Skin epidermis (tissue), 12 donors: ENCODE data around the gene TTLL5.
A peak's percentile ranks its signal among the peaks of the same experiment; 100 is the strongest.
"Not testable (repeated sequence)": the region's sequence is repeated elsewhere in the genome, so short reads cannot be mapped to it uniquely, and the experiment has no call there.

Experiments used
- H3K27ac ChIP-seq, 21 experiments: fragments of 200-600 bp; sonication (generic) in 11 of 21; one replicate each; pipeline ENCODE4 v1.5.0; 2020; ENCODE audit warnings: mild to moderate bottlenecking in 3 of 21, inconsistent platforms in 2 of 21, moderate library complexity in 2 of 21
- H3K4me3 ChIP-seq, 7 experiments: fragments of 200-600 bp; sonication (generic) in 2 of 7; one replicate each; pipeline ENCODE4 v1.5.0; 2020; ENCODE audit warnings: inconsistent platforms in 2 of 7, mild to moderate bottlenecking in 2 of 7, moderate library complexity in 1 of 7

Gene TTLL5

GRCh38 chr14:75920421-75920820, 259.4 kb downstream of the TTLL5 start:
- H3K4me3 ChIP-seq, H3K27ac ChIP-seq: not testable (repeated sequence)

GRCh38 chr14:75925141-75925840, 264.2 kb downstream of the TTLL5 start:
- not testable (repeated sequence) for H3K27ac ChIP-seq, H3K4me3 ChIP-seq

- Histone ChIP-seq H3K27ac (no peak overlapping the region), H3K4me3 (no peak overlapping the region)
Measured at GRCh38 chr14:75926431-75927115, 265.5 kb downstream of the TTLL5 start.

- no peak overlapping the region for H3K4me3 ChIP-seq
- no peak overlapping the region for H3K27ac ChIP-seq
Measured at GRCh38 chr14:75927564-75928087, 266.6 kb downstream of the TTLL5 start.

- Histone ChIP-seq H3K4me3 (no peak overlapping the region), H3K27ac (peak overlapping the region in 1 of 21 experiments; percentile 6)
Measured at GRCh38 chr14:75928690-75929181, 267.7 kb downstream of the TTLL5 start.

GRCh38 chr14:75933712-75934296, 272.8 kb downstream of the TTLL5 start:
- no peak overlapping the region for H3K27ac ChIP-seq
- no peak overlapping the region for H3K4me3 ChIP-seq

- Histone ChIP-seq H3K27ac (no peak overlapping the region), H3K4me3 (no peak overlapping the region)
Measured at GRCh38 chr14:75934998-75935628, 274.1 kb downstream of the TTLL5 start.

- Histone ChIP-seq H3K27ac (no peak overlapping the region), H3K4me3 (no peak overlapping the region)
Measured at GRCh38 chr14:75939200-75939599, 278.2 kb downstream of the TTLL5 start.

GRCh38 chr14:75941030-75941429, 280.0 kb downstream of the TTLL5 start:
- H3K27ac ChIP-seq = no peak overlapping the region

GRCh38 chr14:75944607-75945241, 283.7 kb downstream of the TTLL5 start:
- no peak overlapping the region for H3K27ac ChIP-seq
- no peak overlapping the region for H3K4me3 ChIP-seq

More at GRCh38 chr14:75941030-75941429, 280.0 kb downstream of the TTLL5 start:
- H3K4me3 ChIP-seq = no peak overlapping the region

GRCh38 chr14:75946785-75947184, 285.7 kb downstream of the TTLL5 start:
- H3K4me3 ChIP-seq = no peak overlapping the region
- no peak overlapping the region for H3K27ac ChIP-seq

- Histone ChIP-seq H3K27ac (no peak overlapping the region), H3K4me3 (no peak overlapping the region)
Measured at GRCh38 chr14:75952489-75952888, 291.4 kb downstream of the TTLL5 start.

- H3K27ac ChIP-seq = no peak overlapping the region
- no peak overlapping the region for H3K4me3 ChIP-seq
Measured at GRCh38 chr14:75959031-75959430, 298.0 kb downstream of the TTLL5 start.

GRCh38 chr14:75960231-75960630, 299.2 kb downstream of the TTLL5 start:
- Histone ChIP-seq H3K27ac (peak overlapping the region in 1 of 21 experiments; percentile 12), H3K4me3 (no peak overlapping the region)

GRCh38 chr14:75961662-75962061, 300.6 kb downstream of the TTLL5 start:
- Histone ChIP-seq H3K27ac (no peak overlapping the region), H3K4me3 (no peak overlapping the region)

- no peak overlapping the region for H3K4me3 ChIP-seq
- no peak overlapping the region for H3K27ac ChIP-seq
Measured at GRCh38 chr14:75967866-75968265, 306.8 kb downstream of the TTLL5 start.

GRCh38 chr14:75968456-75968855, 307.4 kb downstream of the TTLL5 start:
- H3K4me3 ChIP-seq = no peak overlapping the region
- peak overlapping the region in 2 of 21 experiments; percentile 21 to 48 for H3K27ac ChIP-seq

- H3K27ac ChIP-seq = peak overlapping the region in 2 of 21 experiments; percentile 21 to 48
Measured at GRCh38 chr14:75969126-75969525, 308.1 kb downstream of the TTLL5 start.

GRCh38 chr14:75969891-75970290, 308.8 kb downstream of the TTLL5 start:
- no peak overlapping the region for H3K27ac ChIP-seq
- no peak overlapping the region for H3K4me3 ChIP-seq

More at GRCh38 chr14:75969126-75969525, 308.1 kb downstream of the TTLL5 start:
- H3K4me3 ChIP-seq = no peak overlapping the region

GRCh38 chr14:75970989-75971388, 309.9 kb downstream of the TTLL5 start:
- Histone ChIP-seq H3K4me3 (no peak overlapping the region), H3K27ac (no peak overlapping the region)
